Panc1 (cell line): Measurements from ENCODE around the gene ADAMTS2. TPM values are rescaled to one million over a fixed set of nuclear protein-coding genes. Genes with fewer than 3 reads are reported as not detected.

ENCODE experiments used
- ATAC-seq: fragments of 200-7000 bp; cut with Tn5 transposase; 2 replicates; pipeline ENCODE4 v1.9.1; 2020; ENCODE audit warnings: mild to moderate bottlenecking, moderate library complexity
- BruUV-seq: library from RNA; stranded (reverse); fragments of 400-500 nt; replicated peaks from 2 replicates; lab custom pipeline; 2021; lab: Mats Ljungman, UMichigan
- CTCF ChIA-PET: fragments of 300-600 bp; sonication (Branson Sonifier 250); formaldehyde crosslinking; loops from one replicate; lab custom pipeline; 2022; ENCODE audit warnings: antibody characterized with exemption; lab: Charles Lee
- POLR2A ChIA-PET: fragments of 300-600 bp; sonication (Branson Sonifier 250); formaldehyde crosslinking; loops from one replicate; lab custom pipeline; 2022; ENCODE audit warnings: antibody characterized with exemption; lab: Charles Lee
- DNase-seq: peaks from one replicate; pipeline ENCODE4 v3.0.0-alpha.2; 2010; ENCODE audit warnings: low read depth, low spot score
- H3K27ac ChIP-seq: 2 replicates; pipeline ENCODE4 v1.5.1; 2011; ENCODE audit warnings: mild to moderate bottlenecking, low read length, inconsistent platforms
- H3K27me3 ChIP-seq: fragments of 200-500 bp; sonication (Bioruptor generic); 2 replicates; pipeline ENCODE4 v1.6.0; 2014; ENCODE audit warnings: low read length, inconsistent platforms; ENCODE audit not compliant: control insufficient read depth, insufficient read depth
- H3K36me3 ChIP-seq: fragments of 200-500 bp; sonication (Bioruptor generic); 2 replicates; pipeline ENCODE4 v1.5.1; 2014; ENCODE audit warnings: inconsistent platforms, mild to moderate bottlenecking, low read length, moderate library complexity; ENCODE audit not compliant: control insufficient read depth, insufficient read depth
- H3K4me1 ChIP-seq: 2 replicates; pipeline ENCODE4 v1.5.1; 2011; ENCODE audit warnings: inconsistent platforms, mild to moderate bottlenecking, low read length, moderate library complexity; ENCODE audit not compliant: control insufficient read depth, insufficient read depth
- H3K4me3 ChIP-seq, 2 experiments: 2 replicates each; pipeline ENCODE4 v1.5.1; 2011 to 2012; ENCODE audit warnings: low read depth in 2 of 2, low read length in 2 of 2, mild to moderate bottlenecking in 2 of 2, inconsistent platforms in 1 of 2, moderate library complexity in 1 of 2
- H3K9me3 ChIP-seq: fragments of 200-500 bp; sonication (Bioruptor generic); 2 replicates; pipeline ENCODE4 v1.5.1; 2014; ENCODE audit warnings: low read depth, mild to moderate bottlenecking, inconsistent platforms, low read length, moderate library complexity; ENCODE audit not compliant: control insufficient read depth, insufficient read depth
- POLR2AphosphoS5 ChIP-seq: IDR thresholded peaks from 2 replicates; pipeline ENCODE4 v1.6.1; 2012; ENCODE audit warnings: mild to moderate bottlenecking, low read depth, low read length, moderate library complexity
- SIN3A ChIP-seq: IDR thresholded peaks from 2 replicates; pipeline ENCODE4 v1.6.1; 2012; ENCODE audit warnings: low read depth, mild to moderate bottlenecking, low read length, moderate library complexity, borderline replicate concordance; ENCODE audit not compliant: insufficient read depth
- TCF7L2 ChIP-seq: IDR thresholded peaks from 2 replicates; pipeline ENCODE4 v1.6.1; 2011; ENCODE audit warnings: mild to moderate bottlenecking, low read depth, low read length, inconsistent platforms
- in situ Hi-C: cut with HindIII; loops from 2 replicates; pipeline ENCODE4 v1.10.0; 2016; ENCODE audit warnings: low sequenced_read_pairs, low pct_unique_long_range_greater_than_20kb
- intact Hi-C: fragments of 100-400 bp; cut with micrococcal nuclease; formaldehyde crosslinking; loops from one replicate; pipeline ENCODE4 v1.10.0; 2022; ENCODE audit not compliant: unreplicated experiment
- total RNA-seq: library from RNA; stranded (reverse); gene quantifications from one replicate; pipeline ENCODE4 v1.2.1, GENCODE V29; 2021; ENCODE audit not compliant: unreplicated experiment
- TF ChIP-seq, protein P1 (sequence below), 2 experiments: IDR thresholded peaks; 2 replicates each; pipeline ENCODE4 v1.6.1; 2011 to 2012; ENCODE audit warnings: low read depth in 2 of 2, control low read depth in 1 of 2, low read length in 1 of 2, mild to moderate bottlenecking in 1 of 2, moderate library complexity in 1 of 2; ENCODE audit not compliant: insufficient read depth in 1 of 2
- TF ChIP-seq, protein P2 (sequence below): fragments of 450-650 bp; IDR thresholded peaks from 2 replicates; pipeline ENCODE4 v1.5.1; 2017; ENCODE audit warnings: mild to moderate bottlenecking

The ADAMTS2 gene
- total RNA-seq, 1 experiment from 2014 or later = 0.13 TPM

DNA sequence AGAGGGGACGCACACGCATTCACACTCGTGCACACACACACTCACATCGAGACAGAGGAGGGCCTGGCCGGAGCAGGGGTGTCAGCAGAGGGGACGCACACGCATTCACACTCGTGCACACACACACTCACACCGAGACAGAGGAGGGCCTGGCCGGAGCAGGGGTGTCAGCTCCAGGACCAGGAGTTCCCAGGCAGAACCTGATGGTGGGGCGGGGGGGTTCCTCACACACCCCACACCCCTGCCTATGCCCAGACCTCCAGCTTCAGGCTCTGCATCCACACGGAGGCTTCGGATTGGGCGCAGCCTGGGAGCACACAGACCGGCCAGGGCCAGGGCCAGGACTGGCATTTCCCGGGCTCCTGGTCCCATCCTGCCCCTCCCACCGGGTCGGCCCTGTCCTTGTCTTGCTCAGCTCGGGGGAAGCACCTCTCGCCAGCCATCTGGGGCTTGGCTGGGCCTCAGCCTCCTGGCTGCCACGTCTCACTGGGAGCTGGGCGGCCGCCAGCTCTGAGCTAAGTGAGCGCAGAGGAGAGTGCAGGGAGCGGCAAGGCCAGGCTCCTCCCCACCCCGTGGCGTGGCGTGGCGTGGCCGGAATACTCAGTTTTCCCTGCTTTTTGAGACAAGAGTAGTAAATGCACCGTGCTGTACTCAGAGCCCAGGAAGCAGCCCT, 31.3 kb downstream of the ADAMTS2 start:
- no peaks in the 10 kb centered on the region for H3K27me3 ChIP-seq
- no peak for TF ChIP-seq POLR2AphosphoS5
- TF ChIP-seq, protein P1, sequence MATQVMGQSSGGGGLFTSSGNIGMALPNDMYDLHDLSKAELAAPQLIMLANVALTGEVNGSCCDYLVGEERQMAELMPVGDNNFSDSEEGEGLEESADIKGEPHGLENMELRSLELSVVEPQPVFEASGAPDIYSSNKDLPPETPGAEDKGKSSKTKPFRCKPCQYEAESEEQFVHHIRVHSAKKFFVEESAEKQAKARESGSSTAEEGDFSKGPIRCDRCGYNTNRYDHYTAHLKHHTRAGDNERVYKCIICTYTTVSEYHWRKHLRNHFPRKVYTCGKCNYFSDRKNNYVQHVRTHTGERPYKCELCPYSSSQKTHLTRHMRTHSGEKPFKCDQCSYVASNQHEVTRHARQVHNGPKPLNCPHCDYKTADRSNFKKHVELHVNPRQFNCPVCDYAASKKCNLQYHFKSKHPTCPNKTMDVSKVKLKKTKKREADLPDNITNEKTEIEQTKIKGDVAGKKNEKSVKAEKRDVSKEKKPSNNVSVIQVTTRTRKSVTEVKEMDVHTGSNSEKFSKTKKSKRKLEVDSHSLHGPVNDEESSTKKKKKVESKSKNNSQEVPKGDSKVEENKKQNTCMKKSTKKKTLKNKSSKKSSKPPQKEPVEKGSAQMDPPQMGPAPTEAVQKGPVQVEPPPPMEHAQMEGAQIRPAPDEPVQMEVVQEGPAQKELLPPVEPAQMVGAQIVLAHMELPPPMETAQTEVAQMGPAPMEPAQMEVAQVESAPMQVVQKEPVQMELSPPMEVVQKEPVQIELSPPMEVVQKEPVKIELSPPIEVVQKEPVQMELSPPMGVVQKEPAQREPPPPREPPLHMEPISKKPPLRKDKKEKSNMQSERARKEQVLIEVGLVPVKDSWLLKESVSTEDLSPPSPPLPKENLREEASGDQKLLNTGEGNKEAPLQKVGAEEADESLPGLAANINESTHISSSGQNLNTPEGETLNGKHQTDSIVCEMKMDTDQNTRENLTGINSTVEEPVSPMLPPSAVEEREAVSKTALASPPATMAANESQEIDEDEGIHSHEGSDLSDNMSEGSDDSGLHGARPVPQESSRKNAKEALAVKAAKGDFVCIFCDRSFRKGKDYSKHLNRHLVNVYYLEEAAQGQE (IDR thresholded peaks at IDR 0.05; ENCODE audit: insufficient read depth in 1 of 2, low read depth in 2 of 2, low read length in 1 of 2) = no peak
- TF ChIP-seq SIN3A = no peak
- TF ChIP-seq, protein P2, sequence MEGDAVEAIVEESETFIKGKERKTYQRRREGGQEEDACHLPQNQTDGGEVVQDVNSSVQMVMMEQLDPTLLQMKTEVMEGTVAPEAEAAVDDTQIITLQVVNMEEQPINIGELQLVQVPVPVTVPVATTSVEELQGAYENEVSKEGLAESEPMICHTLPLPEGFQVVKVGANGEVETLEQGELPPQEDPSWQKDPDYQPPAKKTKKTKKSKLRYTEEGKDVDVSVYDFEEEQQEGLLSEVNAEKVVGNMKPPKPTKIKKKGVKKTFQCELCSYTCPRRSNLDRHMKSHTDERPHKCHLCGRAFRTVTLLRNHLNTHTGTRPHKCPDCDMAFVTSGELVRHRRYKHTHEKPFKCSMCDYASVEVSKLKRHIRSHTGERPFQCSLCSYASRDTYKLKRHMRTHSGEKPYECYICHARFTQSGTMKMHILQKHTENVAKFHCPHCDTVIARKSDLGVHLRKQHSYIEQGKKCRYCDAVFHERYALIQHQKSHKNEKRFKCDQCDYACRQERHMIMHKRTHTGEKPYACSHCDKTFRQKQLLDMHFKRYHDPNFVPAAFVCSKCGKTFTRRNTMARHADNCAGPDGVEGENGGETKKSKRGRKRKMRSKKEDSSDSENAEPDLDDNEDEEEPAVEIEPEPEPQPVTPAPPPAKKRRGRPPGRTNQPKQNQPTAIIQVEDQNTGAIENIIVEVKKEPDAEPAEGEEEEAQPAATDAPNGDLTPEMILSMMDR = no peak
- TF ChIP-seq TCF7L2 = no peak
- H3K9me3 ChIP-seq = no peaks in the 10 kb centered on the region
- no peak overlapping the region for H3K4me3 ChIP-seq
- no TSS peak for BruUV-seq
- in situ Hi-C loops = no loop called here
- no peak for ATAC-seq
- no peak for DNase-seq
- no peaks in the 10 kb centered on the region for H3K36me3 ChIP-seq
- ChIA-PET POLR2A (no interaction called here), CTCF (interaction anchor here (0.6 kb wide), 1 partner anchor 156 kb away, joined by 5 read pairs; no protein-coding TSS in a partner anchor)
- H3K27ac ChIP-seq = no peak overlapping the region
- intact Hi-C loops = no loop called here
- no peaks in the 10 kb centered on the region for H3K4me1 ChIP-seq

DNA sequence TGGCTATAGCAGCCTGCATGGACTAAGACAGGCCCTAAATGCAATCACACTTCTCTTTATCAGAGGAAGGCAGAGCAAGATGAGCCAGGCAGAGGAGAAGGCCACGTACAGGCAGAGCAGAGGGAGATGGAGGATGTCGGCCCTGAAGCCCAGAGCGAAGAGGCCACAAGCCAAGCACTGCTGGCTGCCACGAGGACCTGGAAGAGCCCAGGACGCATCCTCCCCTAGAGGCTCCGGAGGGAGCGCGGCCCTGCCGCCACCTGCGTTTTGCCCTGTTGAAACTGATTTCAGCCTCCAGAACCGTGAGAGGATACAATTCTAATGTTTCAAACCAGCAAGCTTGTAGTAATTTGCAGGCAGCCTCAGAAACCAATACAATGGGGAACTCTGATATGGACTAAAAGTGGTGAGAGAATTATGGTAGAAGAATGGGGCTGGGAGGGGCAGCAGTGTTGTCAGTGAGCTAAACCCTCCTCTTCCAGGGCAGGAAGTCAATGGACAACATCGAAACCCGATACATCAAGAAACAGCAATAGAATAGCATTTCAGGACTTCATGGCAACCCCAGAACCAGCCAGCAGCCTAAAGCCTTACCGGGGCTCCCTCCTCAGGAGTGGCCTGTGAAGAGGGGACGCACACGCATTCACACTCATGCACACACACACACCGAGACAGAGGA, 32.6 kb downstream of the ADAMTS2 start:
- CTCF ChIA-PET = no interaction called here

More for the DNA sequence above, 32.6 kb downstream of the ADAMTS2 start:
- no TSS peak for BruUV-seq
- Histone ChIP-seq H3K27ac (no peak overlapping the region), H3K4me1 (no peaks in the 10 kb centered on the region), H3K4me3 (no peak overlapping the region), H3K27me3 (no peaks in the 10 kb centered on the region), H3K36me3 (no peaks in the 10 kb centered on the region), H3K9me3 (no peaks in the 10 kb centered on the region)
- intact Hi-C loops = no loop called here
- POLR2A ChIA-PET = no interaction called here
- in situ Hi-C loops = no loop called here
- no peak for ATAC-seq
- DNase-seq = no peak
- TF ChIP-seq, protein P1 (IDR thresholded peaks at IDR 0.05; ENCODE audit: insufficient read depth in 1 of 2, low read depth in 2 of 2, low read length in 1 of 2) = no peak
- TF ChIP-seq TCF7L2 (no peak), POLR2AphosphoS5 (no peak), SIN3A (no peak)
- TF ChIP-seq, protein P2 = no peak
